Mammary epithelial cell (primary cell): ENCODE results near the gene CDK5RAP1.

ENCODE experiments used
- EZH2 ChIP-seq: IDR thresholded peaks from 2 replicates; pipeline ENCODE4 v1.6.1; 2012; ENCODE audit warnings: low read length, inconsistent platforms, borderline replicate concordance
- TF ChIP-seq, protein P1 (sequence below), 2 donors: IDR thresholded peaks in 1 of 2; conservative IDR thresholded peaks in 1 of 2; 2 replicates each; pipeline ENCODE4 v1.5.1; 2011 to 2012; ENCODE audit warnings: inconsistent platforms in 2 of 2, low read length in 2 of 2, mild to moderate bottlenecking in 2 of 2, control low read depth in 1 of 2, low read depth in 1 of 2; ENCODE audit not compliant: insufficient read depth in 1 of 2; ENCODE audit errors: extremely low read depth in 1 of 2

- TF ChIP-seq, protein P1, sequence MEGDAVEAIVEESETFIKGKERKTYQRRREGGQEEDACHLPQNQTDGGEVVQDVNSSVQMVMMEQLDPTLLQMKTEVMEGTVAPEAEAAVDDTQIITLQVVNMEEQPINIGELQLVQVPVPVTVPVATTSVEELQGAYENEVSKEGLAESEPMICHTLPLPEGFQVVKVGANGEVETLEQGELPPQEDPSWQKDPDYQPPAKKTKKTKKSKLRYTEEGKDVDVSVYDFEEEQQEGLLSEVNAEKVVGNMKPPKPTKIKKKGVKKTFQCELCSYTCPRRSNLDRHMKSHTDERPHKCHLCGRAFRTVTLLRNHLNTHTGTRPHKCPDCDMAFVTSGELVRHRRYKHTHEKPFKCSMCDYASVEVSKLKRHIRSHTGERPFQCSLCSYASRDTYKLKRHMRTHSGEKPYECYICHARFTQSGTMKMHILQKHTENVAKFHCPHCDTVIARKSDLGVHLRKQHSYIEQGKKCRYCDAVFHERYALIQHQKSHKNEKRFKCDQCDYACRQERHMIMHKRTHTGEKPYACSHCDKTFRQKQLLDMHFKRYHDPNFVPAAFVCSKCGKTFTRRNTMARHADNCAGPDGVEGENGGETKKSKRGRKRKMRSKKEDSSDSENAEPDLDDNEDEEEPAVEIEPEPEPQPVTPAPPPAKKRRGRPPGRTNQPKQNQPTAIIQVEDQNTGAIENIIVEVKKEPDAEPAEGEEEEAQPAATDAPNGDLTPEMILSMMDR (conservative IDR thresholded peaks at IDR 0.05 in 1 of 2, IDR thresholded peaks at IDR 0.05 in 1 of 2; ENCODE audit: extremely low read depth in 1 of 2, insufficient read depth in 1 of 2, low read depth in 1 of 2, low read length in 2 of 2) = no peak
- TF ChIP-seq EZH2 = no peak
Measured at GRCh38 chr20:33388268-33388667, 13.1 kb downstream of the CDK5RAP1 start.
